SK-N-SH (cell line): Measurements from ENCODE around the gene AREL1. TPM values are rescaled to one million over a fixed set of nuclear protein-coding genes. Genes with fewer than 3 reads are reported as not detected.

ENCODE experiments used
- CTCF ChIA-PET: fragments of 300-600, 350-600 bp; formaldehyde crosslinking; extraction: SDS; loops from one replicate; lab custom pipeline; 2021; lab: Yijun Ruan, JAX
- POLR2A ChIA-PET: fragments of 350-600 bp; sonication (Branson Sonifier 250); formaldehyde crosslinking; extraction: SDS; loops from one replicate; lab custom pipeline; 2020; ENCODE audit warnings: antibody characterized with exemption, inconsistent platforms; lab: Yijun Ruan, JAX
- DNase-seq: peaks from one replicate; pipeline ENCODE4 v3.0.0; 2012
- H2AFZ ChIP-seq: fragments of 200-600 bp; sonication (generic); 2 replicates; pipeline ENCODE4 v1.8.1; 2016; ENCODE audit warnings: antibody characterized with exemption, mild to moderate bottlenecking, low read depth
- H3F3A ChIP-seq: fragments of 200-600 bp; sonication (generic); replicated peaks from 2 replicates; pipeline ENCODE3; 2016; ENCODE audit warnings: antibody characterized with exemption, mild to moderate bottlenecking; ENCODE audit not compliant: insufficient read depth
- H3K27ac ChIP-seq, 2 experiments: fragments of 200-500 bp in 1 of 2; fragments of 200-600 bp in 1 of 2; sonication (Bioruptor generic) in 1 of 2; sonication (generic), shearing (Covaris generic) in 1 of 2; 2 replicates each; pipeline versions ENCODE4 v1.5.1 to v1.6.1; 2014 to 2016; ENCODE audit warnings: low read depth in 2 of 2, inconsistent platforms in 1 of 2, low read length in 1 of 2, mild to moderate bottlenecking in 1 of 2, mixed read lengths in 1 of 2
- H3K27me3 ChIP-seq: fragments of 200-600 bp; sonication (generic), shearing (Covaris generic); 2 replicates; pipeline ENCODE4 v1.6.1; 2016; ENCODE audit warnings: mixed run types; ENCODE audit not compliant: insufficient read depth
- H3K36me3 ChIP-seq, 2 experiments: fragments of 200-500 bp in 1 of 2; fragments of 200-600 bp in 1 of 2; sonication (Bioruptor generic) in 1 of 2; sonication (generic) in 1 of 2; replicated peaks in 1 of 2; 2 replicates each; pipeline versions ENCODE3 to v1.5.1; 2014 to 2016; ENCODE audit warnings: low read length in 1 of 2, mild to moderate bottlenecking in 1 of 2; ENCODE audit not compliant: insufficient read depth in 2 of 2, control insufficient read depth in 1 of 2
- H3K4me1 ChIP-seq, 2 experiments: fragments of 200-500 bp in 1 of 2; fragments of 200-600 bp in 1 of 2; sonication (Bioruptor generic) in 1 of 2; sonication (generic), shearing (Covaris generic) in 1 of 2; 2 replicates each; pipeline versions ENCODE4 v1.5.1 to v1.6.1; 2014 to 2016; ENCODE audit warnings: low read depth in 1 of 2, low read length in 1 of 2, mixed run types in 1 of 2; ENCODE audit not compliant: insufficient read depth in 2 of 2, control insufficient read depth in 1 of 2
- H3K4me2 ChIP-seq: fragments of 200-600 bp; sonication (generic), shearing (Covaris generic); 2 replicates; pipeline ENCODE4 v1.6.1; 2017; ENCODE audit warnings: mixed run types
- H3K4me3 ChIP-seq, 2 experiments: fragments of 200-500 bp in 1 of 2; fragments of 200-600 bp in 1 of 2; sonication (Bioruptor generic) in 1 of 2; sonication (generic), shearing (Covaris generic) in 1 of 2; 2 replicates each; pipeline versions ENCODE4 v1.5.1 to v1.8.1; 2014 to 2016; ENCODE audit warnings: low read depth in 2 of 2, inconsistent platforms in 1 of 2, low read length in 1 of 2, mild to moderate bottlenecking in 1 of 2, mixed read lengths in 1 of 2, moderate library complexity in 1 of 2
- H3K79me2 ChIP-seq: fragments of 200-600 bp; sonication (generic); 2 replicates; pipeline ENCODE4 v1.8.1; 2017; ENCODE audit warnings: mild to moderate bottlenecking; ENCODE audit not compliant: insufficient read depth
- H3K9ac ChIP-seq: fragments of 200-600 bp; sonication (generic); 2 replicates; pipeline ENCODE4 v1.6.1; 2017; ENCODE audit warnings: mixed run types
- H3K9me2 ChIP-seq: fragments of 200-600 bp; sonication (generic); 2 replicates; pipeline ENCODE4 v1.6.1; 2017; ENCODE audit warnings: mixed run types
- H3K9me3 ChIP-seq: fragments of 200-600 bp; sonication (generic); 2 replicates; pipeline ENCODE4 v1.6.1; 2017; ENCODE audit warnings: mixed run types, mild to moderate bottlenecking, moderate library complexity
- H4K20me1 ChIP-seq: fragments of 200-600 bp; sonication (generic); 2 replicates; pipeline ENCODE4 v1.6.1; 2017; ENCODE audit warnings: mild to moderate bottlenecking, mixed run types; ENCODE audit not compliant: insufficient read depth
- FOSL2 ChIP-seq: IDR thresholded peaks from 2 replicates; pipeline ENCODE4 v1.4.0; 2012; ENCODE audit warnings: low read depth, mild to moderate bottlenecking, moderate library complexity, borderline replicate concordance
- FOXM1 ChIP-seq: IDR thresholded peaks from 2 replicates; pipeline ENCODE4 v1.4.0; 2012; ENCODE audit warnings: low read depth, mild to moderate bottlenecking
- JUND ChIP-seq: IDR thresholded peaks from 2 replicates; pipeline ENCODE4 v1.4.0; 2012
- MXI1 ChIP-seq: IDR thresholded peaks from 2 replicates; pipeline ENCODE4 v1.6.1; 2012; ENCODE audit warnings: mild to moderate bottlenecking, low read depth, low read length, improper control_type of control experiment
- RAD21 ChIP-seq: IDR thresholded peaks from 2 replicates; pipeline ENCODE4 v1.6.1; 2012; ENCODE audit warnings: mild to moderate bottlenecking, low read length
- REST ChIP-seq: IDR thresholded peaks from 2 replicates; pipeline ENCODE4 v1.6.1; 2012; ENCODE audit warnings: mild to moderate bottlenecking, low read depth, low read length, moderate library complexity
- SIN3A ChIP-seq: IDR thresholded peaks from 2 replicates; pipeline ENCODE4 v1.6.1; 2012; ENCODE audit warnings: low read depth, mild to moderate bottlenecking, low read length, moderate library complexity, borderline replicate concordance
- TCF12 ChIP-seq: IDR thresholded peaks from 2 replicates; pipeline ENCODE4 v1.4.0; 2012
- USF2 ChIP-seq: fragments of 150-350 bp; IDR thresholded peaks from 2 replicates; pipeline ENCODE4 v1.6.1; 2017; ENCODE audit warnings: antibody characterized with exemption, low read length, low read depth, borderline replicate concordance
- WGBS: methylation state at CpG from one replicate; pipeline ENCODE4 v1.1.6; 2017; ENCODE audit warnings: low lambda C conversion rate; 5-methylcytosine and 5-hydroxymethylcytosine counted together
- polyA plus RNA-seq, 3 experiments: library from polyadenylated mRNA; depleted of rRNA; stranded (reverse); fragments of >200 nt; gene quantifications; 2 replicates each; pipeline ENCODE4 v1.2.3, GENCODE V29; 2012
- TF ChIP-seq, protein P1 (sequence below): IDR thresholded peaks from 2 replicates; pipeline ENCODE4; 2012

AREL1 gene
- polyA plus RNA-seq, 1 of the 3 experiments (the other 2 are of a cell fraction): 35.1 TPM

DNA sequence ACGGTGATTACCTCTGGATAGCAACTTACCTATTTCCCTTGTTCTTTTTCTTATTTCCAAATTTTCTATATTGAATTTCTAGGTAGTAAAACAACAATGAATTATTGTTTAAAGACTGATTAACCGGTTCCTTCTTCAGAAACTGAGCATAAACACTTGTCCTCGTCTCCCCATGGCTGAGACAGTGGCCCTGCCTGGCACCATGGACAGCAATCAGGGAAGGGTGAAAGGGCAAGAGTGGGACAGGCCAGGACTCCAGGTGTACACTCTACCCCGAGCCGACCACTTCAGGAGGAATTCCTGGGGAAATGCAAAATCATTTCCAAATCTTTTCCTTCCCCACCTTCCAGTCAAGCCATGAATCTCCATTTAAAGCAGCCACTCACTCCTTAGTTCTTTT, 52.0 kb downstream of the AREL1 start:
- no peaks in the 10 kb centered on the region for H3K9me2 ChIP-seq
- DNase-seq: no peak
- no peak overlapping the region for H2AFZ ChIP-seq
- H3K4me2 ChIP-seq: no peak overlapping the region
- H3K27me3 ChIP-seq: no peaks in the 10 kb centered on the region
- peak overlapping the region in 1 of 2 experiments; percentile 73; a peak in 1 of 4 replicates for H3K27ac ChIP-seq
- peaks cover 49 to 74% of the 10 kb centered on the region in 2 experiments for H3K36me3 ChIP-seq
- WGBS: 98% methylated on average over 5 of the region's 5 CpGs
- ChIA-PET POLR2A (no interaction called here), CTCF (no interaction called here)
- H3K9ac ChIP-seq: no peak overlapping the region
- H3K9me3 ChIP-seq: no peaks in the 10 kb centered on the region
- TF ChIP-seq USF2 (no peak), RAD21 (no peak), JUND (no peak), FOSL2 (no peak), REST (peak; percentile 92)
- TF ChIP-seq, protein P1, sequence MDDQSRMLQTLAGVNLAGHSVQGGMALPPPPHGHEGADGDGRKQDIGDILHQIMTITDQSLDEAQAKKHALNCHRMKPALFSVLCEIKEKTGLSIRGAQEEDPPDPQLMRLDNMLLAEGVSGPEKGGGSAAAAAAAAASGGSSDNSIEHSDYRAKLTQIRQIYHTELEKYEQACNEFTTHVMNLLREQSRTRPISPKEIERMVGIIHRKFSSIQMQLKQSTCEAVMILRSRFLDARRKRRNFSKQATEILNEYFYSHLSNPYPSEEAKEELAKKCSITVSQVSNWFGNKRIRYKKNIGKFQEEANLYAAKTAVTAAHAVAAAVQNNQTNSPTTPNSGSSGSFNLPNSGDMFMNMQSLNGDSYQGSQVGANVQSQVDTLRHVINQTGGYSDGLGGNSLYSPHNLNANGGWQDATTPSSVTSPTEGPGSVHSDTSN: no peak
- peaks cover 2 to 31% of the 10 kb centered on the region in 2 experiments; a peak in 2 of 4 replicates for H3K4me1 ChIP-seq
- H3K4me3 ChIP-seq: no peak overlapping the region
- H3F3A ChIP-seq: peaks cover 49% of the 10 kb centered on the region
- H3K79me2 ChIP-seq: no peaks in the 10 kb centered on the region
- H4K20me1 ChIP-seq: no peaks in the 10 kb centered on the region

- ChIA-PET CTCF (interaction anchor here (1.4 kb wide), 1 partner anchor 159 kb away, joined by 5 read pairs; no protein-coding TSS in a partner anchor), POLR2A (no interaction called here)
- H3K36me3 ChIP-seq: peaks cover 50 to 70% of the 10 kb centered on the region in 2 experiments
- WGBS: 72% methylated on average over 3 of the region's 3 CpGs
- peaks cover 2 to 37% of the 10 kb centered on the region in 2 experiments; a peak in 3 of 4 replicates for H3K4me1 ChIP-seq
- TF ChIP-seq FOXM1: no peak
- no peak for TF ChIP-seq MXI1
- no peak for TF ChIP-seq FOSL2
- TF ChIP-seq SIN3A: no peak
- no peak for TF ChIP-seq TCF12
- no peaks in the 10 kb centered on the region for H4K20me1 ChIP-seq
- no peak overlapping the region for H3K9ac ChIP-seq
- H3K9me3 ChIP-seq: no peaks in the 10 kb centered on the region
- no peak for DNase-seq
- no peak overlapping the region for H2AFZ ChIP-seq
- no peak overlapping the region for H3K4me3 ChIP-seq
- H3K79me2 ChIP-seq: no peaks in the 10 kb centered on the region
- H3K27me3 ChIP-seq: no peaks in the 10 kb centered on the region
- peak overlapping the region in 1 of 2 experiments; percentile 73; a peak in 2 of 4 replicates for H3K27ac ChIP-seq
- no peaks in the 10 kb centered on the region for H3K9me2 ChIP-seq
- no peak overlapping the region for H3K4me2 ChIP-seq
- peaks cover 55% of the 10 kb centered on the region for H3F3A ChIP-seq
Observed at GRCh38 chr14:74660167-74660566, 52.7 kb downstream of the AREL1 start.
